ENCODE data around the gene GRM3.

Gene GRM3

GRCh38 chr7:86706406-86706805 is 62.7 kb downstream of the GRM3 start:
- DNase-seq (ENCODE audit: low spot score) = no peak

DNA sequence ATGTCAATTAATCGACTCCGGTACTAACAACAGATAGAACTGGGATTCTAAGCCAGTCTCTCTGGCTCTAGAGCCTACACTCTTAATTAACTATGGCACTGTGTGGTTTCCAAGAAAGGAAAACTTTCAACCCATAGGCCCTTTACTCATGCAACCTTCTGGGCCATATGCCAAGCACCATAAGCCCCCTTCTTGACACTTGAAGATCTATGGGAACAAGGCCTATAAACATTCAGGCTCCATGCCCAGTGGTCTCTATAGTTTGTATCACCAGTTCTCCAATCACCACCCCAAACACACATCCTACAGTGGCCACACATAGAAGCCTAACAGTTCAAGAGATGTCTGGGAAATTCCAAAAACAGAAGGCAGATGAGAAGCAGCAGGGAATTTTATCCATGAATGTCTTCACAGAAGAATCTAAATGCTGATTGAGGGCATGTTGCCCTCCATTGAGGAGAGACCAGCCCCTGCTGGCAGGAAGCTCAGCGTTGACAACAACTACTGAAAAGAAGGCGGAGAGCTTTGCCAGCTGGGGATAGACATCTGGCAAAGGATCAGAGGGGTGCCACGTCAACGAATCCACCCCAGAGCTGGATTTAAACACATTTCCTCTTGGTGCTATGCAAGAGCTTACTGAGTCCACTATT is 64.4 kb downstream of the GRM3 start:
- DNase-seq (ENCODE audit: low spot score) = no peak

GRCh38 chr7:86720306-86720705 is 76.6 kb downstream of the GRM3 start:
- no peak for DNase-seq (ENCODE audit: low spot score)

DNA sequence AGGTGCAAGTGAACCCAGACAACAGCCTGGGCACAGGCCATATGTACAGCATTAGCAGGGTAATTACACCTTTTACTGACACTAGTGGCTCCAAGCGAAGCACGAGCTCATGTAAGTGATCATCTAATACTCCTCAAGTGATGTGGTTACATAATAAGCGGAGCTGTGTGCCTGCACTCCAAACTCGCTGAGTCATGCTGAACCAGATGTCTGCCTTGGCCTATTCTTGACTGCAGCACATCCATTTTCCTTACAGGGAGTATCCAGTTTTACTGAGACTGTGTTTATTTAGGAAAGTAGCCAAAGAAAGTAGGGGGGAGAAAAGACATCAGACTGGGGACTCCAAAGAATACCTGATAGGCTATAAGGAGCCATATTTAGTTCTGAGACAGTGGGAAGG is 90.1 kb downstream of the GRM3 start:
- no peak for DNase-seq (ENCODE audit: low spot score)

DNA sequence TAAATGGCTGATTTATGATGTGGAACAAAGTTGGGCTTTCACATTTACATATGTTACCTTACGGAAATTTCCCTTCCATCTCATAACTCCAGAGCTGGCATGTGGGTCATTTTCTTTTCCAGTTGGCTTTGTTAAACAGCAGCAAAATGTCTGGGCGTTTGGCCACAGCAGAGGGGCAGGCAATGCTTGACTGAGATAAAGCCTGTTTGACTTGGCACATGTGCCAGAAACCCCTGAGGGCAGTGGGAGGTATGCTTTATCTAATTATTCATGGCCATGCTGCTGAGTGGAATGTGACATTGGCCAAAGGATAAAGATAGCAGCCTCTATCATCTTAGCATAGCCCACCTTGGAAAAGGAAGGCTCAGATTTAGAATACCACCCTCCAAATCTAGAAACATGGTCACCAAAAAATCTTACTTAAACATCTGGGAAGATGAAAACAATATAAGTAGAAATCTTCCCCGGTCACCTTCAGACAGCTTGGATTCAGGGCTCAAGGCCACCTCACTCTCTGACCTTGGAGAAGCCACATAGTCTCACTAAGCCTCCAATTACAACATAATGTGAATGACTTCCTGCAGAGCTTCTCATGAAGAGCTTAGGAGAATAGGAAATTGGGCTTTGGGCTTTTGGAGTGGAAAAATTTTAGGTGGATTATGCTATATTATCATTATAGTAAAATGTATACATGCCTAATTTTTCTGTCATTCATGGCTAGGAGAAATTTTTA is 101.5 kb downstream of the GRM3 start:
- DNase-seq (ENCODE audit: low spot score) = no peak

- DNase-seq (ENCODE audit: low spot score) = no peak
Observed at GRCh38 chr7:86747698-86748097, 104.0 kb downstream of the GRM3 start.

DNA sequence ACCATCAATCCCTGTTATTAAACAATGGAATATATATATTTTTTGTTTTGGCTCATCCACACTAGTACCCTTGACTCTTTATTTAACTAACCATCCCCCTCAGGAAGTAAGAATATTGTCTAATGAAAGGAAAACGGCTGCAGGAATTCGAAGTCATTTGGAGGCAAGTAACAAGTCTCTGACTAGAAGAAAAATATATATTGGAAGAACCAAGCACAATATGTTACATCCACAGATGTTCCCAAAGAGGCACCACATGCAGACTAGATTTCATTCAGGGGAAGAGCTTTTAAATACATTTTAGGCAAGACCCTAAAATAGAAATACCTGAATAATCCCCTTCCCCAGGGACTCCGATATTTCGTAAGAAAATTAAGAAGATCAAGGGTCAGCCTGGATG is 104.5 kb downstream of the GRM3 start:
- no peak for DNase-seq (ENCODE audit: low spot score)

DNA sequence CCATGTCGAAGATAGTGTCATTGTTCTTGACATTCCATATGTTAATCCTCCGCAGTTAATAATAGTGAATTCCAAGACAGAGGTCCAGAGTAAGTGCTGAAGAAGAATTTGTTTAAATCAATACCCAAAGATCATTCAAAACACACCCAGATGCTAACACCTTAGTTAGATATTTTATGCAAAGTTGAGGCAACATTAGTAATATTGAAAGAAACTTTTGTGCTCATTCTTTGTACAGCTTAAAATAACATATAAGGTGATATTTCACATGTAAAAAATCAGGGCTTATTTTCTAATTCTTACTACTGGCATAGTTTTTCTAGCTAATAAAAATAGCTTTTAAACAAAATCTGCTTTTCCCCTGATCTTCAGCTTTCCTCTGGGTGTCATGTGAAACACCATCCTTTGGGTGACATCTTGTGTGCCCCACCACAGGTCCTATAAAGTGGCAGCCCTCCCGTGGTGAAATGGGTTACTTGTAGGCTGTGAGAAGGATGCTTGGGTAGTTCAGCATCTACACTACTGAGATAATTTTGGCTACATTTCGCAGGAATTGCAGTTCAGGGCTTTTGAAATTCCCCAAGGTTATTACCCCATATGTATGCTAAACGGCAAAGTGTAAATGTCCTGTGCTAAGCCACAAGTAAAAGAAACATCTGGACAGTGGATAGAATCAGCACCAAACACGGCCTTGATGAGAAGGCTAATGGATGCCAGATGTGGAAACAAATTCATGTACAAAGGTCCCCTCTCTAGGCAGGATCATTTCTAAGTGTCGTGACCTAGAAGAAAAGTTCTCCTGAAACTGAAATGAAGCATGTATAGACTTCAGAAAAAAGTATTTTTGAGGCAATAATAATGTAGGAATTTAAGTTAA is 105.4 kb downstream of the GRM3 start:
- DNase-seq (ENCODE audit: low spot score) = no peak

GRCh38 chr7:86749741-86750665 is 106.3 kb downstream of the GRM3 start:
- DNase-seq (ENCODE audit: low spot score) = no peak

DNA sequence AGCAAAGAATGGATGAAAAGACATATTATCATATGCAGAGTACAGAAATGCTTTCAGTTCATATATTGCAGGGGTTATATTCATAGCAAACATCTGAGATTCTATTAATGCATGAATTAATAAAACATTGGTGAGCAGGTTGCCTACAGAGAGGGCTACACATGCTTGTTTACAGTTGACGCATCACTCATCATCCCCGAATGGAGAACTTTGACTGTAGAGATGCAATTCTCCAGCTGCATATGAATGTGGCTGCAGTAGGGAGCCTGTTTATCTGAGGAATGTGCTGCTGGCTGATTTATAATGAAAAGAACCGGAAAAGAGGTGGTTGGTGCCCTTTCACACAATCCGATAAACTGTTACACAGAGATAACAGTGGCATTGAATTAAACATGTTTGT is 116.5 kb downstream of the GRM3 start:
- no peak for DNase-seq (ENCODE audit: low spot score)

DNA sequence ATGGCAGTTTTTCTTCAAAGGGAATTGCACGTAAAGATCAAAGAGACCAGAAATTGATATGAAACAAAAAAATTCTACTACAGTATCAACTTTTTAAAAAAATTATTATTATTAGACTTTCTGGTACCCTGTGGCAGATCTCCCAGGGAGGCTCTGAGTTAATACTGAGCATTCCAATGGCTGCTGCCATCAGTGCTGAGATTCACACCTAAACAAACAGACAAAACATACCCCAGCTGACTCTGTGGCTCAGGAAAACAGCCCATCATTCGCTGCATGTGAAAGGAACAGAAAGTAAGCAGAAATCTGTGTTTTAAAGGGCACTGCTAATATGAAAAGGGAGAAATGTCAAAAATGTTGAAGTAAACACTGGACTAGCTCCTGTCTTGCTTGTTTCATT is 118.4 kb downstream of the GRM3 start:
- DNase-seq (ENCODE audit: low spot score) = no peak

DNA sequence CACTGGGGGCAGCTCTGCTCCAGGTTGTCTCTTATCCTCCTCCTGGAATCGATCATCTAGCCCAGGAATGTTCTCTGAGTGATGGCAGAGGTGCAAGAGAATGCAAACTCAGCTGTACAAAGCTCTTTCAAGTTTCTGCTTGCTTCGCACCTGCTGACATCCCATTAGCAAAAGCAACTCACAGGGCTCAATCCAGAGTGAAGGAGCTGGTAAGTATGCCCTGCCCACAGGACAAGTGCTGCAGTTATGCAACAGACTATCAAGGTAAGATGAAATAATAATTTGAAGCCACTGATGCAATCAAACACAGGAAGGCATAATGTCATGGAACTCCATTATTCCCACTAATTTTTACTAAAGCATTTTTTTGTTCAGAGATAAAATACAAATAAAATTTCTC is 122.2 kb downstream of the GRM3 start:
- no peak for DNase-seq (ENCODE audit: low spot score)

GRCh38 chr7:86768394-86768793 is 124.7 kb downstream of the GRM3 start:
- DNase-seq (ENCODE audit: low spot score) = no peak

DNA sequence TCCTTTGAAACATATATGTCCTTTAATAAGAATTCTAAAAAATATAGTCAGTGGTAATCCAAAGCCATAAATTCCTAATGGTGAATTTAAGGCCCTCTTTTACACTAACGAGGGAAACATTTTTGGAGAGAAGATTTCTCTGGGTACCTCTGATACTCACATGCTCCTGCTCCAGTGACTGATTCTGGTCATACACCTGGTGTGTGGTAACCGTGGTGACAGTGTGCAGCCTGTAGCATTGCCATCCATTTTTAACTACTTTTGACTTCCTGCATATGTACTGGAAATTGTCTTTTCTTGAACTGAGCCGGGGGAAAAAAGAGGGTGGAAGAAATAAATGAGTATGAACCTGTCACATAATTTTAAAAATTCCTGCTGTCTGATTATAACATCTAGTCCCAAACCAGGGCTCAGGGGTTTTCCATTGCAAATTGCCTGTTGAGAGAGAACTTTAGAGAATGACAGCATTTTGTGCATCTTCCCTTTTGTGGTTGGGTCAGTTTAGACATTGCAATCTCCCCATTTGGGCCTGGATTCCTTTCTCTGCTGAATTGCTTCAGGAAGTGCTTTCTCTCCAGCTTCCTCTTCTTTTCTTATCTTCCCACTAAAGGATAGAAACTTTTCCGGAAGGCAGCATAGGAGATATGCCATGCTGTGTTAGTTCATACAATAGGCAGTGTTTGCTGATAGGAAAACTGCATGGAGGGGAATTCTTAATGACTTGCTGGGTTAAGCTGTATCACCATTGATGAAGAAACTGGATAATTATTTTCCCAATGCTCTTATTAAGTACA is 125.5 kb downstream of the GRM3 start:
- DNase-seq (ENCODE audit: low spot score) = no peak

- no peak for DNase-seq (ENCODE audit: low spot score)
Observed at GRCh38 chr7:86773309-86773708, 129.6 kb downstream of the GRM3 start.

DNA sequence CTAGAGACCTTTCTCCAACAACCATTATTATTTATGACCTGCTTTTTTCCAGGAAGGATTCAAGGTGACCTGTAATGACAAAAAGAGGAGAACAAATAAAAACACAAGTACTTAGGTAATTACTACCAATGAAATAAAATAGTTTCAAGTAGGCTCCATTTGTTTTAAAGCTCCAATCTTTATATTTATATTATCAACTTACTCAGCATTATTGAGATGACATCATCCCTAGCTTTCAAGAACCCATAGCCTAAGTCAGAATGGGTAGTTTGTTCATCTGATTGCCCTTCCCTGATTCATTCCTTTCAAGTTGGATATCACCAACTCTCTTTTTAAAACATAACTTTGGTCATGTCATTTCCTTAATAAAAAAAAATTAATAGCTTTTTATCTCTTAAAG is 131.5 kb downstream of the GRM3 start:
- no peak for DNase-seq (ENCODE audit: low spot score)

GRCh38 chr7:86776136-86776535 is 132.4 kb downstream of the GRM3 start:
- DNase-seq (ENCODE audit: low spot score) = no peak

- DNase-seq (ENCODE audit: low spot score) = no peak
Observed at GRCh38 chr7:86778271-86778670, 134.6 kb downstream of the GRM3 start.

DNA sequence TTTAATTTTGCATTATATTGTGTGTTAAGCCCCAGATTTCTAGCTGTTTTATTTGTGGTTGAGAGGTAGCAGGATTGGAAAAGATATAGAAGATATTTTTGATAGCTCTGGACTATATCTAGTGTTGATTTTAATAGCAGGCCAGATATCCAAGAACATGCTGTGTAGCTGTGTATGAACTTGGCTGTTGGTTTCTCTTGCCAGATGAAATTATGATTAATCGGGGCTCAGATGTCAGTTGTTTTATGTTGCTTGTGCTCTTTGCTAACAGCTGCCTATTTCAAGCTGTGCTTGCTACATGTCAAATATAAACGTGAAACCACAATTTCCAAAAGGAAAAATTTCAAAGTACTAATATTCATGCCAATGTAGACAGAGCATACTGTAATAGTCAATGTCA is 141.1 kb downstream of the GRM3 start:
- DNase-seq (ENCODE audit: low spot score) = no peak

GRCh38 chr7:86785641-86786040 is 141.9 kb downstream of the GRM3 start:
- DNase-seq (ENCODE audit: low spot score) = no peak

- DNase-seq (ENCODE audit: low spot score) = no peak
Observed at GRCh38 chr7:86786376-86786775, 142.7 kb downstream of the GRM3 start.
